ENCODE results near the gene RPGR.

Gene RPGR

DNA sequence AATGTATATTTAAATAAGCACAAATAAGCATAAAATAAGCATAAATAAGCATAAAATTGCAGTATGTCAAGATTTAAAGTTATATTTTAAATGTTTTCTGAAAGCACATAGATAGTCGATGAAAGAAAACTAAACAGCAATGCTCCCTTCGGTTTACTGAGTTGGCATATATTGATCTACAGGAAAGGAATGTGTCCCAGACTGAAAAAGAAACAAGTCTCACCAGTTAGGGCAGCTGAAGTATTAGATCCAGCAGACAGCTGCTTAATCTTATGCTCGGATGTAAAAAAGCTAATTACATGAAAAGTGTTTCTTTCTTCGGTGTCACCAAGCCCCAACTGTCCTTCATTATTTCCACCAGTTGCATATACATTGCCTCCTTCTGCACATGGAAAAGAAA is 8.7 kb downstream of the RPGR start:
- no peak for FAIRE-seq

DNA sequence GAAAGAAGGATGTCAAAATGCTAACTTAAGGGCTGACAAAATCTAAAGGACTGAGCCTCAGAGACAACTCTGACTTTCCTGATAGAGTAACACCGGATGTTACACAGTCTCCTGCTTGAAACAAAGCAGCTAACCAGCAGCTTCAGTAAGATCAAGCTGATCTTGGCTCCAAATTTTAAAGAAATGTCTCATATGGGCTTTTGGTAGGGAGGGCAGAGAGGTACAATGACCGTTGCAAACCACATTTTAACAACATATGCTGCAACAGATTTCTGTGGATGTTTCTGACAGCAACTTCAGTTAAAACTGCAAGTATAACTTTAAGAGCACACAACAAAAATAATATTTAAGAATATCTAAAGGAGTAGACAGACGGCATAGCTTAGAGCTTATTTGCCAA is 9.1 kb downstream of the RPGR start:
- FAIRE-seq: no peak

DNA sequence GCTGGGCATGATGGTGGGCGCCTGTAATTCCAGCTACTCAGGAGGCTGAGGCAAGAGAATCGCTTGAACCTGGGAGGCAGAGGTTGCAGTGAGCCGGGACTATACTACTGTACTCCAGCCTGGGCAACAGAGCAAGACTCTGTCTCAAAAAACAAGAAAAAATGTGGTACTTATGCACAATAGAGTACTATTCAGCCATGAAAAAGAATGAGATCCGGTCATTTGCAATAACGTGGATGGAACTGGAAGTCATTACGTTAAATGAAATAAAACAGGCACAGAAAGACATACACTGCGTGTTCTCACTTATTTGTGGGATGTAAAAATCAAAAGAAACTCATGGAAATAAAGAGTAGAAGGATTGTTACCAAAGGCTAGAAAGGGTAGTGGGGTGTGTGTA is 12.1 kb downstream of the RPGR start:
- no peak for FAIRE-seq

DNA sequence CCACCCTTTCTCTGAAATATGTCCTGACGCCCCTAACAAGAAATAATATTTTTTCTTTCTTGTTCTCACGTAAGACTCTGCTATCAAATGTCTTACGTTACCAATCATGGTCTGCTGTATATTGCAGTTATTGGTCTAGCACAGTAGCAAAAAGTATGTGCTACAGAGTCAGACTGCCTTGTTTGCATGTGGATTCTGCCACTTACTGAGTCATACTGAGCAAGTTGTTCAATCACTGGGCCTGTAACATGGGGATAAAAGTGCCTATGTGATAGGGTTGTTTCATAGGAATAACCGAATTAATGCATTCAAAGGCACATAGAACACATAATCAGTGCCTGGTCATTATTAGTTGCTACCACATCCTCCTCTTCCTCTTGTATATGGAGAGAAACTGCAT is 14.1 kb downstream of the RPGR start:
- FAIRE-seq: no peak

DNA sequence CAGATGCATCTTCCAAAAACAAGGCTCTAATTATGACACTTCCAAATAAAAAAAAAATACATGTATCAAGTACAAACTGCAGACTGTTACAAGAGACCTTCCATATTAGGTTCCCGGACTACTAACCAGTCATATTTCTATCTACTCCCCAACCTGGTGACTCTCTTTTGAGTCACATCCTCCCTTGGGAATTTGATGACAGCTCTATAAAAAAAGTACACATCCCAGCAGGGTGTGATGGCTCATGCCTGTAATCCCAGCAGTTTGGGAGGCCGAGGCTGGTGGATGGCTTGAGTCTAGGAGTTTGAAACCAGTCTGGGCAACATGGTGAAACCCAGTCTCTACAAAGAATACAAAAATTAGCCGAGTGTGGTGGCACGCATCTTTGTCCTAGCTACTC is 14.9 kb downstream of the RPGR start:
- FAIRE-seq: no peak

DNA sequence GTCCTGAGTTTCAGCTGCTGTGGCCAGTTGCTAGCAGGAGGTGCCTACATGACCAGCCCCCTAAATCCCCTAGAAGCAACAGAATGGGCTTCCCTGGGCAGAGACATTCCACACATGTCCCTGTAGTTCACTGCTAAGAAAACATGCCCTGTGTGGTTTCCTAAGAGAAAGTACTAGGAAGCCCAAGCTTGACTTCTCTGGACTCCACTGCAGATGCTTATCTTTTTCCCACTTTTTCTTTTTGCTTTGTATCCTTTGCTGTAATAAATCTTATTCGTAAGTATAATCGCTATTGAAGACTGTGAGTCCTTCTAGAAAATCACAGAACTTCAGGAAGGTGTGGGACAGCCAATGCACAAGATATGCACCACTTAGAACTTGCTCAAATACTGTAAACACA is 15.6 kb downstream of the RPGR start:
- no peak for FAIRE-seq

DNA sequence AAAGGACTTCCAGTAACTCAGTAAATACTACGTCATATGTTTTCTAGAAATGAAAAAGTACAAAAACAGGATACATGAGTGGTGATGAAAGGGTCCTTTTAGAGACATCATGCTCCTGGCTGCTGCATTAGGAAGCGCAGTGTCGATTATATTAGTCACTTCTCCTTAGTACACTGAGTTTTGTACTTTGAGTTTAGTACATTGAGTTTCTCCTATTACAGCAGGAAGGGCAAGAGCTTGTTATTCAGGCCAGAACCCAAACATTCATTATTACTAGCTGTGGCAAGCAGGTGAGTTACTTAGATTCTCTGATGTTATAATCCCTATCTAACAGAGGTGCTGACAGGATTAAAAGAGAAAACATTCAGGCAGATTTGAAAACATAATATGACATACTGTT is 21.3 kb downstream of the RPGR start:
- FAIRE-seq: no peak

DNA sequence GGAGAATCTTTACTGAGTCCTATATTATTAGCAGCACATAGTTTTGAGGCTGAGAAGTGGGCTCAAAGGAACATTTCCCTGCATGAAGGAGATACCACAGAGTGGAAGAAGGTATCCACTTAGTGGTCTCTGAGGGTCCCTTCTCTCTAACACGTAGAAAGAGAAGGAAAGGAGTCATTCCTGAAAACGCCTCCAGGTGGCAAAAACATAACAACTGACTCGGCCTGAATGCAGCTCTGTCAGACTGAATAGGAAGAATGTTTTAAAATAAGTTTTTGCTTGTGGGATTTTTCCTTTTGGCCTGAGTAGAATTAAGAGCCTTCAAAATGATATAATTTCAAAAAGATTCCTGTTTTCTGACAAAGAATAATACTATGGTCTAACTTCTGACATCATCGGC is 23.3 kb downstream of the RPGR start:
- no peak for FAIRE-seq

DNA sequence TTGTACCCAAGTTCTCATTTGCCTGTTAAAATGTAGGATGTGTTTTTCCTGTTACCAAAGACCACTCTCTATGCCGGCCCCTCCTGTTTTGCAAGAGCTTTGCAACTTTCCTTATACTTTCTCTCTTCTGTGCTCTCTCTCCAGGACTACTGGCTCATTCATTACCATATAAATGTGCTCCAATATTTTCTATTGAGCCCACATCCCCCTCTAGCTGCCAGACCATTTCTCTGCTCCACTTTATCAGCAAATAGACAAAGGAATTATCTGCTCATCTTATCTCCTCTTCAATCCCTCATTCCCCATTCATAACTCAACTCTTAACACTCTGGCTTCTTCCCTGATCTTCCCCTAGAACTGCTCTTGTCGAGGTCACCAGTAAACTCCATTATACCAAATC is 33.6 kb downstream of the RPGR start:
- FAIRE-seq: no peak

DNA sequence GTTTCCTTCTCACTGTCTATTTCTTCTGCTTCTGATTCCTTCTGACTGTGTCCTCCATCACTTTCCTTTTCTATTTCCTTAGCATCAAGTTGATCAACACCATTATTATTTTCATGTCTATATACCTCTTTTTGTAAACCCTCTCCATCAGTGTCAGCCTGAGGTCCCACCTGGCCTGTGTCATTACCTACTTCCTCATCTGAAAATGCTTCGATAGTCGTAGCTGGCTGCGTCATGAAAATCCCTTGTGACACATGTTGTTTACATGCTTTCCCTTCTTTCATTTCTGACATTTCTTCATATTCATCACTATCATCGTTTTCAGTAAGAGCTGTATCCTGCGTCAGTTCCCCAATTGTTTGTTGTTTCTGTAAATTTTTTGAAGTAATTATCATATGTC is 39.6 kb downstream of the RPGR start:
- FAIRE-seq: no peak

DNA sequence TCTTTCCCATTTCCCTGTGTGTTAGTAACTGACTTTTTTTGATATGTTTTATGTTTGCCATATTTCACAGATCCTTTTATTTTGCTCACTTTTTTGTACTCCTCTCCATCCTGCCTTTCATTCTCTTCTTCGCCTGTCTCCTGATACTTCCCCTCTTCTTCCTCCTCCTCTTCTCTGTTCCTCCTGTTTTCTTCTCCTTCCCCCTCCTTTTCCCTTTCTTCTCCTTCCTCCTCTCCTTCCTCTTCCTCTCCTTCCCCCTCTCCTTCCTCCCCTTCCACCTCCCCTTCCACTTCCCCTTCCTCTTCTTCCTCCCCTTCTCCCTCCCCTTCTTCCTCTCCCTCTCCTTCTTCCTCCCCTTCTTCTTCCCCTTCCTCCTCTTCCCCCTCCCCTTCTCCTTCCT is 41.7 kb downstream of the RPGR start:
- no peak for FAIRE-seq

DNA sequence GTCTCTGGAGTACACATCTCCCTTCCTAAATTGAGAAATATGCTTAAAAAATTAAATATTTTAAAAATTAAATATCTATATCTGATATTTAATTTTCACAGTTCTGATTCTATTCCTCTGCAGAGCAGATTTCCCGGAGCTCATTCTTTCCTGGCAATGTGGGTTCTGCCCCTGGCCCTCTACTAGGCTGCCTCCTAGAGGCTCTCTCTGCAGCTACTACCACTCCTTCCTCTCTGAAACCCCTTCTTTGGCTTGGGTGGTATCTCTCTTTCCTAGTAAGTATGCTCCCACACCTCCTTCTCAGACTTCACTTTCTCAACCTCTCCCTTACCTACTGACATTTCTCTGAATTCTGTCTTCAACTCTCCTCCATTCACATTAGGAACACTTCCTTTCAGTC is 45.3 kb downstream of the RPGR start:
- no peak for FAIRE-seq

DNA sequence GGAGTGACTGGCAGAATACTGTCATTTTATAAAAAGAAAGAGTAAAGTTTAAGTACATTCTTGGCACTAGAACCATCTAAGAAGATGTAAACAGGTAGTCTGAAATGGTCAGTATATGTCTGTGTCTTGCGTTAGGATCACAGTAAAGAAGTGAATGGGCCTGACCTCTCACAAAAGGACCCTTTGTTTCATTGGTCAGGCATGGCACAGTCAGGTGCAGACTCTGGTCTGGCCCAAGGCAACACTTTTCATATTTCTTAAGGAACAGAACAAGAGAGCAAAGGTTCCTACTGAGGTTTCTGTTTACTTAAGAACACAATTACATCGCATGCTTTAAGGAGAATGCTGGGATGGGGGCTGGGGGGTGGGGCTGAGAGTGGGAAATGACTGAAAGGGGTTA is 48.1 kb downstream of the RPGR start:
- no peak for FAIRE-seq

DNA sequence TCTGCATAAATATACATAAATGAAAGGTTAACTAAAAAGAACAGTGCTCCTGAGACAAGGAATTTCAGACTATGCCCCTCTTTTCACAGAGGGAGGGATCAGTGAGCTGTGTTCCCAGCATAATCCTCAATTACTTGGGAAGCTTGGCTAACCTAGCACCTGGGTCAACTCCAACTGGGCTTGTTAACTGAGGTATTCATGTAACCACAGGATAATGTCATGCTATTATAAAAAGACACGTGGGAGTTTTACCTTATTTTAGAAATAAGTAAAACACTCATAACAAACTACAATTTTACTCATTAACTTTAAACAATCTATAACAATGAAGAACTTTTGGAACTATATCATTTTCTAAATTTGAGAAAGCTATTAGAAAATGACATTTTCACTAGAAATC is 48.6 kb downstream of the RPGR start:
- FAIRE-seq: no peak

DNA sequence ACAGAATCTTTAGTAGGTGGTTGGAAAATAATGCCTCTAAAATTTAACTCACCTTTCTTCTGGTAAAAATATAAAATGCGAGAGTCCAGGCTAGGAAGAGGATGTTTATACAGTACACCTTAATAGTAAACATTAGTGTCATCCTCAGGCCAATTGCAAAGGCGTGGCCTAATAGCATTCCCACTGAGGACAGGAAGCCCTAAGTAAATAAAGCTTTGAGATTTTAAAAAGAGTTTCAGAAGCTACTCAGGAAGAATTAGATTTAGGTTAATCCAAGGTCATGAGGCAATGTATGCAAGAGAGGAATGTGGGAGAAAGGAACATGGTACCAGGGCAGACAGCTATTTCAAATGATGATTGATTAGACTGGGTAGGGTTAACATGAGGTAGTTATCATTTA is 49.5 kb downstream of the RPGR start:
- FAIRE-seq: no peak

DNA sequence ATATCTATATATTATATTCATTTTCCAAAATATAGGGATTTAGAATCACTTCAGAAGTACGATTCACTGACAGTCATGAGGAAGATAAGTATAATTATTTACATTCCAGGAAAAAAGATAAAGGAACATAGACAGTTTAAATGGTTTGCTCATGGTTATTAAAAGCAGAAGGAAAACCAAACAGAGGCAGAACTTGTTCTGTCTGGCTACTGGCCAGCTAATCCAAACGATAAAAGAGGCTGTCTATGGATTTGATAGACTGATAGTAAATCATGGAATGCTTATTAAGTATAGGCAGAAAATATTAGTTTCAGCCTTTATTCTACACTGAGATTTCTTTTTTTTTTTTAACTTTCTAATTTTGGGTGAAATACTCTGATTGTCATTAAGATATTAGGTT is 50.2 kb downstream of the RPGR start:
- FAIRE-seq: peak; percentile 89

DNA sequence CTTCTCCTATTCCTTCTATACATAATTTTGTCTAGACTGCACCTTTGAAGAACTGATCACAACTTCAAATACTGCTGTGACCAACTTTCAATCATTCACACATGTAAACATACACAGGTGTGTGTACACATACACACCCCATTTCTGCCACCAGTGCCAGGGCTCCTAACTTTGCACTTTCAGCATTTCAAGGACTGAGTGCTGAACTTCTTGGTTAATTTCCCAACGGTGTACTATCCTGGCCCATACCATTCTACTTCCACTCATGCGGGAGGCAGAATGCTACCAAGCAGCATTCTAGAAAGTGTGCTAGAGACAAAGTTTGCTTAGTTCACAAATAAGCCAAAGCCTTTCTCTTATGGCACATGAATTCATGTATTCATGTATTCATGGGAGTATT is 51.2 kb downstream of the RPGR start:
- FAIRE-seq: no peak

DNA sequence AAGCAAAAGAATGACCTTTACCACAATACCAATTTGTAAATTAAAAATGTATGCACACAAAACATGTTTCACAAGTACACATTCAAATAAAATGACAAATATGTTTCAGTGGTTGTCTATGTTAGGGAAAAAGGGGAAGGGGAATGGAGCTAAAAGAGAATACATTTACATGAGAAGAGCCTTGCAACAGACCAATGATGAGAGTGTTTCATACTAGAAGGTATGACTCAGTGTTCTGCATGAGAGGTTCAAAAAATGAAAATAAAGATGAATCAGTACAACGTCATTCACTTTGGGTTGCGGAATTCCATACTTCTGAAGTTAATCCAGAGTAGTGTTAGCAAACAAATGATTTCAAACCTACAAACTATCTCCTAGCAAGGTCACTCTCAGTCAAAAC is 51.7 kb downstream of the RPGR start:
- FAIRE-seq: no peak

DNA sequence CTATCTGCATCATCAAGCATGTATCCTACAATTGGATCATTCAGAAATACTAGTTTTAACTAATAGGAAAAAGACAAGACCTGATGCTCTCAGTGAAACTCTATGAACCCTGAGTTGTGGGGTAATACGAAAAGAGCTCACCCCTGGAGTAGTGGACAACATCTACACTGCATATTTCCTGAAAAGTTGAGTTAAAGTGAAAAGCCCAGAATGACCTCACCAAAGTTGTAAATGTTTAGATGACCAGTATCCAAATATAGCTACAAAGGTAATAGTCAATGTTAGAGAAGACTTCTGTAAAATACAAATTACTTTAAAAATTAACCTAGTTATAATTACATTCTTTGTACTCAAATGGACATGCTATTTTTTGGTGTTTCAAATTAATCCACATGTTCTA is 53.9 kb downstream of the RPGR start:
- peak; percentile 96 for FAIRE-seq

DNA sequence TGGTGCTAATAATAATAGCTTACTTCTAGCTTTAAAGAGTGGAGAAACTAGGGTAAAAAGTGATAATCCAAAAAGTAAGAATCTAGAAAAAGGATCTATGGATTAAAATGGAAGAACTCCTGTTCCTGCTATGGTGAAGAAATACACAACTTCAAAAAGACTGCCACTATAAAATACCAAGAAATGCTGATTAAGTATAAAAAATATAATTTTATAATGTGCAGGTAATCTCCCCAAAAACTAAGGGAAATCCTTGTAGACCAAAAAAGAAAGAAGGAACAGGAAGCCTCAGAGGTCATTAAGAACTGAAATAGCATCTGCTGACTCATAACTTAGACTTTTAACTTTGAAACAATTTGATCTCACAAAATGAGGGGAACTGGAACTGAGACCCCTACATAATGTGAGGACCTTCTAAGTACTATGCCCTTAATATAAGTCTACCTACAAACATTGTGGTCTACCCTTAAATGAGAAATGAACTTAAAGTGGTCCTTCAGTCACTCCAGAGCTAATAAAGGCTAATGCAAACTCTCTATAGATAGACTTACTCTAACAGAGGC is 56.1 kb downstream of the RPGR start:
- peak; percentile 75 for FAIRE-seq

DNA sequence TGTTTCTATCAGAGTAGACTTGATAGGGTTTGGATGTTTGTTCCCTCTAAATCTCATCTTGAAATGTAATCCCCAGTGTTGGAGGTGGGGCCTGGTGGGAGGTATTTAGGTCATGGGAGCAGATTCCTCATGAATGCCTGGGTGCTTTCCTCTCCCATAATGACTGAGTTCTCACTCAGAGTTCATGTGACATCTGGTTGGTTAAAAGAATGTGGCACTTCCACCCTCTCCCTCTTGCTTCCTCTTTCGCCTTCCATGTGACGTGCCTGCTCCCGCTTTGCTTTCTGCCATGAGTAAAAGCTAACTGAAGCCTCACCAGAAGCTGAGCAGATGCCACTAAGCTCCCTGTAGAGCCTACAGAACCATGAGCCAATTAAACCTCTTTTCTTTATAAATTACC is 59.3 kb downstream of the RPGR start:
- FAIRE-seq: no peak

DNA sequence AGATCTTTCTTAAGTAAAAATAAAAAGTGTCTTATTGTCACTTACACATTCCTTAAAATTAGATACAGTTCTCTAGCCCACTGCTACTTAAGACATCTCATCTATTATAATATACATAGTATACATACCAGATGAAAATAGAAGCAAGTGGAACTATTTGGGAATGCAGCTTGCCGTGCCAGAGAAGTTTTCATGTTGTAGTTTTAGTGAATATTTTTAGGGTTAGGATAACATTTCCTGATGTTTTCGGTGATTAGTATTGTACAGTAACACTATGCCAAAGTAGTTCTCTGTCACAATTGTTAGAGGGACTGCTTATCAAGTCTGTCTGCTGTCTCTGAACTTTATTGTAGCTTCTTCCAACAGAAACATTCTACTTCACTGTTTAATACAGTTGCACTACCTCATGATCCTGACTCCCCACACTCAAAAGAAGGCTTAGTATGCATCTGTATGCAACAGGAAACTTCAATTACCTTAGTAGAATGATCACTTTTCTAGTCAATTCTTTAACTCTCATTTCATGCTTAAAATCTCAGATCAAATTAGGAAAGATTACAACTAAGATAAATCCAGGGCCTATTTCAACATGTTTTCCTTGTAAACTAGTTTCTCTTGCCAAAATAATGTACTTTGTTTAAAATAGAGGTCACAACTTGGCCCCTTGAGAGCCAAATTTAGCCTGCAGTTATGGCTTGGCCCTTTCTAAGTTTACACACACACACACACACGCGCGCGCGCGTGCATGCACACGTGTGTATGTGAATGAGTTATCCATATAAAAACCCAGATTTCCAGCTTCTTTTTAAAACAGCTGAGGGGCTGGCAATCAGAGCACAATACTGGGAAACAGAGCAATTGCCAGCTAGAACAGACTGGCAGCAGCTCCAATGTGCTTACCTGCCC is 64.3 kb downstream of the RPGR start:
- FAIRE-seq: no peak

DNA sequence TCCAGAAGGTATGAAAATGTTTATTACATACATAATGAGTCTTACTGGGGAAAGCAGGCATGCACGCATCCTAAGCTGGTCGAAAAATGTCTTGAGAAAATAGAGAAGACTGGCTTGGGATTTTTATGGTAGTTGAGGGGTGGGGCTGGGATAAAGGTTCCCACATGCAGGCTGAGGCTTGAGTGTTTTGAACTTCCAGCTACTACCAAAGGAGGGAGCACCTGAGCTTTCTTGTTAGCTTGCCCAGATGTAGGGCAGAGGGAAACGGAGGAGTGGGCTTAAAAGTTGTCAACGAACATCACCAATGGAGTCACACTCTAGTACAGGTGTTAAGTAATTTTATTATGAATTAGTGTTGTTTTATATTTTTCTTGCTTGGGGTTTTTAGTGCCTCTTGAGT is 67.1 kb downstream of the RPGR start:
- FAIRE-seq: no peak

DNA sequence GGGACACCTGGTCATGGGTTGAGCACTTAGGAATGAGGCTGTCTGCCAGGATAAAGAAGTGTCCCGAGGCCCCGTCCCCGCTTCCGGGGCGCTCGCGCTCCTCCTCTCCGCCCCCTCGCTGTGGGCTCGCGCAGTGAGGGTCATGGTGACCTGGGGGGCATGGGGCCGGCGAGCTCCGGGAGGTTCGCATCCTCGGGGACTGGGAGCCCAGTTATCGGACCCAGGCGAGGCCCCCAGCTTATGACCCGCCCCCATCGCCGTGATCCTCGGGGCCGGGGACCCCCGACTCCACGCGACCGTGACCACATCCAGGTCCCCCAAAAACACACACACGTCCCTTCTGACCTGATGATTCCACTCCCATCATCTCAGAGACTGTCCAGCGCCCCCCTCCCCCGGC is 71.3 kb downstream of the RPGR start:
- FAIRE-seq: no peak

DNA sequence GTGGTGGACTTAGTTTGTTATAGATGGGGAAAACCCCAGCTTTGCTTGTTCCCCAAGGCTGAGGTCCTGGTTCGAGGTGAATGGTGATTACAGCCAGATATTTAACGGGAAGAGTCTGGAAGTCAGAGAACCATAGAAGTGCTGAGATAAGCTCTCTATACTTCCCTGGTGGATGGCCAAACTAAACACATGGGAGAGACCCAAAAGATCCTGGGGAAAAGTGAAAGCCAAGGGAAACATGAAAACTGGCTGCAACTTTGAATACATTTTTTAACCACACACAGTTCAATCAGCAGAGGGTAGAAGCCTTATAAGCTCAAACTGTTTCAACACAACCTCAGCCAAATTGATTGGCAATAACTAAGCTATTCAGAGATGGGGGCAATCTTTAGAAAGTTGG is 77.3 kb downstream of the RPGR start:
- no peak for FAIRE-seq

Data from colon (tissue), 2 donors.